GM12874 (cell line): ENCODE data around the gene CFAP73.

ENCODE experiments used
- TF ChIP-seq, protein P1 (sequence below): IDR thresholded peaks from 2 replicates; pipeline ENCODE4 v1.5.1; 2011; ENCODE audit warnings: low read depth, mild to moderate bottlenecking, control low read depth, low read length, moderate library complexity; ENCODE audit not compliant: insufficient read depth

The CFAP73 gene

GRCh38 chr12:113149361-113150150 lies at the start of gene CFAP73:
Gene CFAP73 (plus strand): TSS chr12:113149724. CDS start chr12:113149858, 134 bp downstream.
- TF ChIP-seq, protein P1, sequence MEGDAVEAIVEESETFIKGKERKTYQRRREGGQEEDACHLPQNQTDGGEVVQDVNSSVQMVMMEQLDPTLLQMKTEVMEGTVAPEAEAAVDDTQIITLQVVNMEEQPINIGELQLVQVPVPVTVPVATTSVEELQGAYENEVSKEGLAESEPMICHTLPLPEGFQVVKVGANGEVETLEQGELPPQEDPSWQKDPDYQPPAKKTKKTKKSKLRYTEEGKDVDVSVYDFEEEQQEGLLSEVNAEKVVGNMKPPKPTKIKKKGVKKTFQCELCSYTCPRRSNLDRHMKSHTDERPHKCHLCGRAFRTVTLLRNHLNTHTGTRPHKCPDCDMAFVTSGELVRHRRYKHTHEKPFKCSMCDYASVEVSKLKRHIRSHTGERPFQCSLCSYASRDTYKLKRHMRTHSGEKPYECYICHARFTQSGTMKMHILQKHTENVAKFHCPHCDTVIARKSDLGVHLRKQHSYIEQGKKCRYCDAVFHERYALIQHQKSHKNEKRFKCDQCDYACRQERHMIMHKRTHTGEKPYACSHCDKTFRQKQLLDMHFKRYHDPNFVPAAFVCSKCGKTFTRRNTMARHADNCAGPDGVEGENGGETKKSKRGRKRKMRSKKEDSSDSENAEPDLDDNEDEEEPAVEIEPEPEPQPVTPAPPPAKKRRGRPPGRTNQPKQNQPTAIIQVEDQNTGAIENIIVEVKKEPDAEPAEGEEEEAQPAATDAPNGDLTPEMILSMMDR: no peak

DNA sequence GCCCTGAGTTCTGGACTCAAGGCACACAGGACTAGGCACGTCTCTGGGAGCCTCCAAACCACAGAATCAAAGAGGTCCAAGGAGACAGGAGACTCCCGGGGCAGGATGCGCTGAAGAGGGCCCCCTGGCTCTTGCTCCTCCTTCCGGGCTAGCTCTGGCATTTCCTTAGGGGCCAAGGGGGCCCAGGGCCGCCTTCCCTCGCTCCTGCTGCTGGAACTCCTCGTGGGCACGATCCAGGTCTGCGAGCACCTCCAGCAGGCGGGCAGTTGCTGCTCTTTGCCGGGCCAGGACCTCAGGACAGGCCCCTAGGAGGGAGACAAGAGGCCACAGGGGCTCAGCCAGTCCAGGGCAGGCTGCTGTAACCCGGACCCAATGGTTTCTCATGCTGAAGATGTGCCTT lies 49.8 kb upstream of the CFAP73 start:
- TF ChIP-seq, protein P1: no peak

- TF ChIP-seq, protein P1: no peak
Observed at GRCh38 chr12:113101751-113102150, 47.8 kb upstream of the CFAP73 start.

DNA sequence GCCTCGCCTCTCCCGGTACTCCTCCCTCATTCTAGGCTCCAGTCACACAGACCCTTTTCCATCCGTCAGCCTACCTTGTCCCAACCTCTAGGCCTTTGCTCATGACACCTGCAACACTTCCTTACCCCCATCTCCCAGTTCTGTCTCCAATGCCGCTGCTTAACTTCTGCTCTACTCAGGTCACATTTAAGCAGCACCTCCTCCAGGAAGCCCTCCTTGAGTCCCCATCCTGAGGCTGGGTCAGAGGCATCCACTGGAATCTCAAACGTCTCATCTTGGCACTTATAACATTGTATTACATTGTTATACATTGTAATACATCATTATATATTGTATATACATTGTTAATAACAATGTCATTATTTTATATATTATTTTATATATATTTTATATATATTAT lies 46.7 kb upstream of the CFAP73 start:
- TF ChIP-seq, protein P1: no peak

- TF ChIP-seq, protein P1: no peak
Observed at GRCh38 chr12:113103756-113104450, 45.6 kb upstream of the CFAP73 start.

GRCh38 chr12:113104953-113105510 lies 44.5 kb upstream of the CFAP73 start:
- TF ChIP-seq, protein P1: no peak

GRCh38 chr12:113105606-113106271 lies 43.8 kb upstream of the CFAP73 start:
- TF ChIP-seq, protein P1: no peak
